Gastroesophageal sphincter (tissue), 3 donors: ENCODE data around the gene GRPR.

Experiments used
- EP300 ChIP-seq: sonication (generic); formaldehyde crosslinking; IDR thresholded peaks from one replicate; pipeline ENCODE4 v1.6.1; 2017; ENCODE audit warnings: antibody characterized with exemption, mild to moderate bottlenecking
- POLR2A ChIP-seq, 2 donors: fragments of 450-650 bp; IDR thresholded peaks; one replicate each; pipeline ENCODE4 v1.6.1; 2017; ENCODE audit warnings: antibody characterized with exemption in 2 of 2, mild to moderate bottlenecking in 2 of 2, moderate library complexity in 1 of 2
- POLR2AphosphoS5 ChIP-seq: sonication (generic); formaldehyde crosslinking; IDR thresholded peaks from one replicate; pipeline ENCODE4 v1.6.1; 2017; ENCODE audit warnings: antibody characterized with exemption
- TF ChIP-seq, protein P1 (sequence below), 4 experiments: fragments of 200-600 bp in 2 of 4; fragments of 450-650 bp in 2 of 4; sonication (generic) in 1 of 4; IDR thresholded peaks; one replicate each; pipeline ENCODE4 v1.5.1; 2017 to 2019; ENCODE audit warnings: antibody characterized with exemption in 4 of 4, mild to moderate bottlenecking in 2 of 4, moderate library complexity in 2 of 4

DNA sequence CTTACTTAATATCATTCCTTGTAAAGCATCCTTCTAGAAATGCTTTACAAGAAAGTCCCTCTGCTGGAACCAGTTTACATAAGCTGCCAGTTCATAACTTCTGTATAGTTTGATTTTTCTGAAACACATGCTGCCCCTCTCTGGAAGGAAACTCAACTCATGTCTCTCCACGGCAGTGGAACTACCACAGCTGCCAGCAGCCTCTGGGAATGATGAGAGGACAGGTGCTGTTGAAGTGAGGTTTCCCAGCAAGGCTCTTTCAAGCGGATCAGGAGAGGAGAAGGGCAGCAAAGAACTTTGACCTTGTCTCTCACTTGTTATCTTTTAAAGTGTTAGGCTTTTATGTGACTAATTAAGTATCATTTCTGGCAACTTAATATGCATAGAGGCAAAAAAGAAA lies 7.3 kb downstream of the GRPR start:
- TF ChIP-seq, protein P1, sequence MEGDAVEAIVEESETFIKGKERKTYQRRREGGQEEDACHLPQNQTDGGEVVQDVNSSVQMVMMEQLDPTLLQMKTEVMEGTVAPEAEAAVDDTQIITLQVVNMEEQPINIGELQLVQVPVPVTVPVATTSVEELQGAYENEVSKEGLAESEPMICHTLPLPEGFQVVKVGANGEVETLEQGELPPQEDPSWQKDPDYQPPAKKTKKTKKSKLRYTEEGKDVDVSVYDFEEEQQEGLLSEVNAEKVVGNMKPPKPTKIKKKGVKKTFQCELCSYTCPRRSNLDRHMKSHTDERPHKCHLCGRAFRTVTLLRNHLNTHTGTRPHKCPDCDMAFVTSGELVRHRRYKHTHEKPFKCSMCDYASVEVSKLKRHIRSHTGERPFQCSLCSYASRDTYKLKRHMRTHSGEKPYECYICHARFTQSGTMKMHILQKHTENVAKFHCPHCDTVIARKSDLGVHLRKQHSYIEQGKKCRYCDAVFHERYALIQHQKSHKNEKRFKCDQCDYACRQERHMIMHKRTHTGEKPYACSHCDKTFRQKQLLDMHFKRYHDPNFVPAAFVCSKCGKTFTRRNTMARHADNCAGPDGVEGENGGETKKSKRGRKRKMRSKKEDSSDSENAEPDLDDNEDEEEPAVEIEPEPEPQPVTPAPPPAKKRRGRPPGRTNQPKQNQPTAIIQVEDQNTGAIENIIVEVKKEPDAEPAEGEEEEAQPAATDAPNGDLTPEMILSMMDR (IDR thresholded peaks at IDR 0.05), result no peak
- no peak for TF ChIP-seq POLR2A (IDR thresholded peaks at IDR 0.05)
- no peak for TF ChIP-seq POLR2AphosphoS5
- no peak for TF ChIP-seq EP300
